Measurements from ENCODE around the gene LRIT1. TPM values are rescaled to one million over a fixed set of nuclear protein-coding genes. Genes with fewer than 3 reads are reported as not detected.

LRIT1 gene
- total RNA-seq, 3 donors from 2014 or later (not counting 1 experiment from before 2014, with no cell fraction given), result not detected

DNA sequence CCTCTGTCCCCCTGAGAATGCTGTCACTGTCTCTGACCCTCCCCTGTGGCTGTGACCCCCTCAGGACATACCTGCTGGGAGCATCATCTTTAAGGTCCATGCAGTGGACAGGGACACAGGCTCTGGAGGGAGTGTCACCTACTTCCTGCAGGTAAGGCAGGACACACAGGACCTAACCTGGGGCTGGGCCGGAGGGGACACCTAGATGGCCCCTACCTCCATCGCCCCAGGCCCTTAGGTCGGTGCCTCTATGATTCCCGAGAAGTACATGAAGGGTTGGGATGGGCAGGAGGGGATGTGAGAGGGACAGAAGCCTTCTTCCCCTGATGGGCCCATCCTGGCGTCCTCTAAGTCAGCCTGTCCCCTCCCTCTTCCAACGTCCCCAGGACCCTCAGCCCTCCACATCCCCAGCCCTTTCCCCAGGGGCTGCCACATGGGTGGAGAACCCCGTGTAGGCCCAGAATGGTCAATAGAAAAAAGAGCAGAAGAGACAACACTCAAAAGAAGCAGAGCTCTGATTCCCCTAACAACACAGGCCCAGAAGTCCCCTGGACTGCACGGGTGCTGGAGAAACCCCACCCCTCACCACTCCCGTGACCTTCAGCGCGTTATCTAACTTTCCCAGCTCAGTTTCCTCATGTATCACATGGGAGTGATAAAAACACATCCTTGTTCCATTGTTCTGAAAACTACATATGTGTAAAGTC is 40.7 kb downstream of the LRIT1 start:
- intact Hi-C loops (cut with micrococcal nuclease), result no loop called here
- ATAC-seq, result no peak
- H3K36me3 Mint-ChIP-seq, result no peaks in the 10 kb centered on the region
- H3K27me3 Mint-ChIP-seq (ENCODE audit: low read depth in 2 of 2), result no peaks in the 10 kb centered on the region
- Histone ChIP-seq H3K27me3 (ENCODE audit: control insufficient read depth, insufficient read depth, low read length) (no peaks in the 10 kb centered on the region), H3K4me1 (ENCODE audit: control insufficient read depth, insufficient read depth, low read length) (peaks cover 4% of the 10 kb centered on the region), H3K27ac (ENCODE audit: low read length) (no peak overlapping the region), H3K36me3 (ENCODE audit: control insufficient read depth, insufficient read depth, low read length) (no peaks in the 10 kb centered on the region), H3K9me3 (ENCODE audit: control insufficient read depth, insufficient read depth, low read length) (no peaks in the 10 kb centered on the region), H3K4me3 (ENCODE audit: low read length) (no peak overlapping the region)
- TF ChIP-seq CTCF (IDR thresholded peaks at IDR 0.05), result no peak
- H3K9me3 Mint-ChIP-seq, result no peaks in the 10 kb centered on the region
- WGBS (ENCODE audit: insufficient coverage), result 83% methylated on average over 11 of the region's 11 CpGs
- peaks cover 0 to 10% of the 10 kb centered on the region in 2 donors for H3K4me1 Mint-ChIP-seq
- no peak overlapping the region for H3K4me3 Mint-ChIP-seq
- DNase-seq, result no peak
- no peak overlapping the region for H3K27ac Mint-ChIP-seq

- intact Hi-C loops (cut with micrococcal nuclease), result no loop called here
- Mint-ChIP-seq H3K4me1 (peaks cover 0 to 11% of the 10 kb centered on the region in 2 donors), H3K36me3 (no peaks in the 10 kb centered on the region), H3K9me3 (no peaks in the 10 kb centered on the region), H3K27ac (no peak overlapping the region), H3K27me3 (ENCODE audit: low read depth in 2 of 2) (no peaks in the 10 kb centered on the region), H3K4me3 (no peak overlapping the region)
- ATAC-seq, result no peak
- Histone ChIP-seq H3K4me3 (ENCODE audit: low read length) (no peak overlapping the region), H3K4me1 (ENCODE audit: control insufficient read depth, insufficient read depth, low read length) (peaks cover 24% of the 10 kb centered on the region), H3K27ac (ENCODE audit: low read length) (no peak overlapping the region), H3K27me3 (ENCODE audit: control insufficient read depth, insufficient read depth, low read length) (no peaks in the 10 kb centered on the region), H3K9me3 (ENCODE audit: control insufficient read depth, insufficient read depth, low read length) (no peaks in the 10 kb centered on the region), H3K36me3 (ENCODE audit: control insufficient read depth, insufficient read depth, low read length) (no peaks in the 10 kb centered on the region)
- TF ChIP-seq CTCF (IDR thresholded peaks at IDR 0.05), result no peak
- 88% methylated on average over 7 of the region's 7 CpGs for WGBS (ENCODE audit: insufficient coverage)
- no peak for DNase-seq
Measured at GRCh38 chr10:84198206-84198915, 43.0 kb downstream of the LRIT1 start.

DNA sequence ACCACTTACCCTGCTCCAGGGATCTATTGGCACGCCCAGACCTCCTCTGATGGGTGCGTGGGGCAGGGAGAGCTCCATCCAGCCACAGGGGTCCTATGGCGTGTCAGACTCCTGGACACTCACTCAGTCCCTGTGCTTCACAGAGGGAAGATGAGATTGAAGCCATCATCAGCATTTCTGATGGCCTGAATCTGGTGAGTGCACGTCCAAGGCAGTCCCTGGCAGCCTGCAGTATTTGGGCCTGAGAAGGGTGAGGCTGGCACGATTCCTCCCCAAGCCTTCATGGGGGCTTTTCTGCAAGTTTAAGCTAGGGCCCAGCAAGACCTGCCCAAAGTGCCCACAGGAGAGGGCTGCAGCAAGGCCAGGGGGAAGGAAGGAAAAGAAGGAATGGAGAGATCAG is 43.7 kb downstream of the LRIT1 start:
- peaks cover 0 to 11% of the 10 kb centered on the region in 2 donors for H3K4me1 Mint-ChIP-seq

More for the DNA sequence above, 43.7 kb downstream of the LRIT1 start:
- no peak for ATAC-seq
- intact Hi-C loops (cut with micrococcal nuclease), result no loop called here
- H3K4me3 ChIP-seq (ENCODE audit: low read length), result no peak overlapping the region
- H3K36me3 Mint-ChIP-seq, result no peaks in the 10 kb centered on the region
- no peak overlapping the region for H3K4me3 Mint-ChIP-seq
- DNase-seq, result no peak
- 90% methylated on average over 5 of the region's 5 CpGs for WGBS (ENCODE audit: insufficient coverage)
- H3K27ac ChIP-seq (ENCODE audit: low read length), result no peak overlapping the region
- no peaks in the 10 kb centered on the region for H3K9me3 ChIP-seq (ENCODE audit: control insufficient read depth, insufficient read depth, low read length)
- H3K9me3 Mint-ChIP-seq, result no peaks in the 10 kb centered on the region
- H3K27me3 ChIP-seq (ENCODE audit: control insufficient read depth, insufficient read depth, low read length), result no peaks in the 10 kb centered on the region
- H3K36me3 ChIP-seq (ENCODE audit: control insufficient read depth, insufficient read depth, low read length), result no peaks in the 10 kb centered on the region
- H3K27me3 Mint-ChIP-seq (ENCODE audit: low read depth in 2 of 2), result no peaks in the 10 kb centered on the region
- peaks cover 26% of the 10 kb centered on the region for H3K4me1 ChIP-seq (ENCODE audit: control insufficient read depth, insufficient read depth, low read length)
- TF ChIP-seq CTCF (IDR thresholded peaks at IDR 0.05), result no peak
- H3K27ac Mint-ChIP-seq, result no peak overlapping the region
